KMS-11 (cell line): ENCODE measurements around the gene CCDC17.

Source experiments
- H2AFZ ChIP-seq: fragments of 200-600 bp; sonication (generic); 2 replicates; pipeline ENCODE4 v1.6.1; 2016; ENCODE audit warnings: antibody characterized with exemption, mixed run types, low read depth
- H3K27ac ChIP-seq: fragments of 200-600 bp; sonication (generic); 2 replicates; pipeline ENCODE4 v1.6.1; 2016; ENCODE audit warnings: mild to moderate bottlenecking, mixed run types
- H3K27me3 ChIP-seq: fragments of 200-600 bp; sonication (generic); 2 replicates; pipeline ENCODE4 v1.6.1; 2017; ENCODE audit warnings: mild to moderate bottlenecking, low read depth, mixed run types, moderate library complexity; ENCODE audit not compliant: insufficient read depth
- H3K36me3 ChIP-seq: fragments of 200-600 bp; sonication (generic); 2 replicates; pipeline ENCODE4 v1.6.1; 2017; ENCODE audit warnings: mild to moderate bottlenecking, mixed run types; ENCODE audit not compliant: insufficient read depth
- H3K4me1 ChIP-seq: fragments of 200-600 bp; sonication (generic); 2 replicates; pipeline ENCODE4 v1.6.1; 2016; ENCODE audit warnings: mild to moderate bottlenecking, low read depth, mixed run types; ENCODE audit not compliant: poor library complexity, severe bottlenecking
- H3K4me2 ChIP-seq: fragments of 200-600 bp; sonication (generic); 2 replicates; pipeline ENCODE4 v1.7.0; 2016; ENCODE audit warnings: mild to moderate bottlenecking, mixed run types
- H3K4me3 ChIP-seq: fragments of 200-600 bp; sonication (generic); IDR thresholded peaks from 2 replicates; pipeline ENCODE4 v1.6.1; 2017; ENCODE audit warnings: low read depth, low read length, mixed read lengths; ENCODE audit not compliant: insufficient read depth
- H3K79me2 ChIP-seq: fragments of 200-600 bp; sonication (generic); 2 replicates; pipeline ENCODE4 v1.6.1; 2016; ENCODE audit warnings: low read depth, mixed run types; ENCODE audit not compliant: insufficient read depth
- H3K9ac ChIP-seq: fragments of 200-600 bp; sonication (generic); 2 replicates; pipeline ENCODE4 v1.6.1; 2016; ENCODE audit warnings: mild to moderate bottlenecking, mixed run types
- H4K20me1 ChIP-seq: fragments of 200-600 bp; sonication (generic); 2 replicates; pipeline ENCODE4 v1.6.1; 2016; ENCODE audit warnings: mild to moderate bottlenecking, mixed run types; ENCODE audit not compliant: insufficient read depth
- TF ChIP-seq, protein P1 (sequence below): fragments of 200-600 bp; sonication (generic); conservative IDR thresholded peaks from 2 replicates; pipeline ENCODE4 v1.6.1; 2017; ENCODE audit warnings: low read depth, mild to moderate bottlenecking, antibody characterized with exemption, low read length, moderate library complexity, mixed read lengths

The CCDC17 gene

DNA sequence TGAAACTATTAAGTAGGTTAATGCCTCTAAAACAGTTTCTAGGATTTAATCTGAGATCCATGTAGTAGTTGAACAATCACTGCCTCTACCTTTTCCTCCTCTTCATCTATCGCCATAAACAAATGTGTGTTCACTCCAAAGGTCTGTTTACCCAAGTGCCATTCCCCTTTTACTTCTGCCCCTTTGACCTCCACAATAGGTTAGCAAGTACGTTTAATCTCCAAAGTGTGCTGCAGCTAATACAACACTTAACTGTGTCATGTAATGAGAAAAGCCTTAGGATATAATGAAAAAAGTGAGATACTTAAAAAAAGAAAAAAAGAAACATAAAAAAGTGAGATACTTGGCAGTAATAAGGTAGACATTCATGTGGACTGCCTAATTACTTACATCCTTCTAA, 34.3 kb upstream of the CCDC17 start:
- Histone ChIP-seq H2AFZ (no peak overlapping the region), H3K27me3 (no peaks in the 10 kb centered on the region), H3K4me1 (no peaks in the 10 kb centered on the region), H3K36me3 (peaks cover 8% of the 10 kb centered on the region; the same call in 1 of the 2 replicates), H3K27ac (no peak overlapping the region), H4K20me1 (no peaks in the 10 kb centered on the region), H3K4me2 (no peak overlapping the region), H3K4me3 (no peak overlapping the region), H3K79me2 (peaks cover 21% of the 10 kb centered on the region; the same call in 1 of the 2 replicates), H3K9ac (no peak overlapping the region)
- TF ChIP-seq, protein P1, sequence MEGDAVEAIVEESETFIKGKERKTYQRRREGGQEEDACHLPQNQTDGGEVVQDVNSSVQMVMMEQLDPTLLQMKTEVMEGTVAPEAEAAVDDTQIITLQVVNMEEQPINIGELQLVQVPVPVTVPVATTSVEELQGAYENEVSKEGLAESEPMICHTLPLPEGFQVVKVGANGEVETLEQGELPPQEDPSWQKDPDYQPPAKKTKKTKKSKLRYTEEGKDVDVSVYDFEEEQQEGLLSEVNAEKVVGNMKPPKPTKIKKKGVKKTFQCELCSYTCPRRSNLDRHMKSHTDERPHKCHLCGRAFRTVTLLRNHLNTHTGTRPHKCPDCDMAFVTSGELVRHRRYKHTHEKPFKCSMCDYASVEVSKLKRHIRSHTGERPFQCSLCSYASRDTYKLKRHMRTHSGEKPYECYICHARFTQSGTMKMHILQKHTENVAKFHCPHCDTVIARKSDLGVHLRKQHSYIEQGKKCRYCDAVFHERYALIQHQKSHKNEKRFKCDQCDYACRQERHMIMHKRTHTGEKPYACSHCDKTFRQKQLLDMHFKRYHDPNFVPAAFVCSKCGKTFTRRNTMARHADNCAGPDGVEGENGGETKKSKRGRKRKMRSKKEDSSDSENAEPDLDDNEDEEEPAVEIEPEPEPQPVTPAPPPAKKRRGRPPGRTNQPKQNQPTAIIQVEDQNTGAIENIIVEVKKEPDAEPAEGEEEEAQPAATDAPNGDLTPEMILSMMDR: no peak

DNA sequence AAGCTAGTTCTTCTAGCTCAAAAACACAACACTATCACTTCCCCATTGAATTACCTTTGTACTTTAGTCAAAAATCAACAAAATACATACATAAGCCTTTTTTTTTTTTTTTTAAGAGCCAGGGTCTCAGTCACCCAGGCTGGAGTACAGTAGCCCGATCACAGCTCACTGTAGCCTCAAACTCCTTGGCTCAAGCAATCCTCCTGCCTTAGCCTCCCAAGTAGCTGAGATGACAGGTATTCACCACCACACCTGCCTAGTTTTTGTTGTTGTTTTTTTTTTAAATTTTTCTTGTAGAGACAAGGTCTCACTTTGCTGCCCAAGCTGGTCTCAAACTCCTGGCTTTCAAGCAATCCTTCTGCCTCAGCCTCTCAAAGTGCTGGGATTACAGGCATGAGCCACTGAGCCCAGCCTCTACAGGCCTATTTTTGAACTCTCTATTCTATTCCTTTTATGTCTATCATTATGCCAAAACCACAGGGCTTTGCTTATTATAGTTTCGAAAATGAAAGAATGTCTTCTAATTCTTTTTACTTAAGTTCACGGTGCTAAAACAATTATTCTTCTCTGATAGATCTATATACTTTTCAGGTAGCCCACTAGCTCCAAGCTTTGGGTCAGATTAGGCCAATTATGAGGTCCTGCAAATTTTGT, 32.8 kb upstream of the CCDC17 start:
- no peak overlapping the region for H3K4me3 ChIP-seq
- H3K79me2 ChIP-seq: peaks cover 8% of the 10 kb centered on the region; the same call in 1 of the 2 replicates
- no peaks in the 10 kb centered on the region for H3K27me3 ChIP-seq
- TF ChIP-seq, protein P1: no peak
- H3K9ac ChIP-seq: no peak overlapping the region
- no peak overlapping the region for H2AFZ ChIP-seq
- H4K20me1 ChIP-seq: no peaks in the 10 kb centered on the region
- H3K4me1 ChIP-seq: no peaks in the 10 kb centered on the region
- no peak overlapping the region for H3K4me2 ChIP-seq
- H3K36me3 ChIP-seq: peaks cover 8% of the 10 kb centered on the region; the same call in 1 of the 2 replicates
- H3K27ac ChIP-seq: no peak overlapping the region

DNA sequence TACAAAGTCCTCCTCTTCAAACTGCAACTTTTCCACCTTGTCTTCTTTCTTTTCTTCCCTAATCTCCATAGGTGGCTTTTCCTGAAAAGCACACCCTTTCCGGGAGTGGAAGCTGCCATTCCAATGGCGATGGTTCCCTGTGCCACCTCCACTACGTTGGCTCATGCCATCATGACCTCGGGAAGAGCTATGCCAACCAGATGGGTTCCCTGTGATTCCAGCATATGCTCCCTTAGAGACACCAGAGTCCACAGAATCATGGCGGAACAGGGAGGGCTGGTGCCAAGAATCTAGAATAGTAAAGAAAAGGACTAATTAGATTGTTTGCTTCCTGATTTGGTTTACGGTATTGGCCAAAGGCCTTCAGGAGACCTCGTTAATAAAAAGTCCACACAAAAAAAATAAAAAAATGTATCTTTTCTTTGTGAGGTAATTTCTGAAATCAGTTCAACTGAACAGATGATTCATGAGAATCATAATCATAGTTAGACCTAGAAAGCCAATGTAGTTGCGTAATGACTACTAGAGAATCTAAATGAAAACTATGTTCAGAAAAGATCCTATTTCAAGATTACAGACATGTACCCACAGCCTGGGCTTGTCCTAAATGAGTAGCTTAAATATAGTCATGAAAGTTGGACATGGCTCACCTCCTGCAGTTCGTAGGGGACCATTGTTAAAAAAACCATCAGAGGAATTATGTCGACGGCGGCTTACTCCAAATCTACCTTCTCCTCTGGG, 30.9 kb upstream of the CCDC17 start:
- H3K4me2 ChIP-seq: no peak overlapping the region
- no peaks in the 10 kb centered on the region for H4K20me1 ChIP-seq
- 0 out of 2 replicates have a peak, but pooled peaks cover 8% of the 10 kb centered on the region for H3K79me2 ChIP-seq
- TF ChIP-seq, protein P1: no peak
- H3K4me3 ChIP-seq: no peak overlapping the region
- H3K9ac ChIP-seq: no peak overlapping the region
- H2AFZ ChIP-seq: no peak overlapping the region
- no peaks in the 10 kb centered on the region for H3K27me3 ChIP-seq
- H3K27ac ChIP-seq: no peak overlapping the region
- peaks cover 13% of the 10 kb centered on the region for H3K36me3 ChIP-seq
- H3K4me1 ChIP-seq: no peaks in the 10 kb centered on the region

DNA sequence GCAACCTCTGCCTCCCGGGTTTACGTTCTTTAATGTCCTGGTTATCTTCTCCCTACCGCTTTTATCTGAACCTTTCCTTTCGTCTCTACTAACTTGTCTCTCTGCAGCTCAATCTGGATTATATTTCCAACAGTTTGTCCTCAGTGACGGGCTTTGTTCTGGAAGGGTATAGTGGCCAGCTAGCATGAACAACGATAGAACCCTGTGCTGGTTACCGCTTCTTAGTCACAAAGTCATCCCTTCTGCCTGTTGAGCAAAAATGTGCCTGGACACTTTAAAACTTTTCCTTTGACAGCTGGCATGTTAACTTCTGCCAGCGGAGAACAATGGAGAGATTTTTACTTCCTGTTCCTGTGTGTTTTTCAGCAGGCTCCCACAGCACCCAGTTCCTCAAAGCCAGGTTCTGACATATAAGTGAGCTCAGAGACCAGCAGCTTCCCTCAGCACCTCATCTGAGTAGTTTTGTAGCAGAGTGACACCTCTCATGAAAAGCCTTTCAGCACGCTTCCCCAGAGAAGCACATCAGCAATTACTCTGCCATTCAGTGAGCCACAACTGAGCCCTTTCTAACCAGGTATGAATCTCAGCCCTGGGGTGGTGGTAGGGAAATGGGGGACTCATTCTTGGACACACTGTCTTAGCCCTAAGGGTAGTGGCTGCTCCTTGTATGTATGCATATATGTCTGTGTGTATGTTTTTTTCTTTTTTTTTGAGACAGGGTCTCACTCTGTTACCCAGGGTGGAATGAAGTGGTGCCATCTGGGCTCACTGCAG, 23.6 kb upstream of the CCDC17 start:
- Histone ChIP-seq H4K20me1 (no peaks in the 10 kb centered on the region), H2AFZ (no peak overlapping the region), H3K9ac (no peak overlapping the region), H3K27ac (no peak overlapping the region), H3K4me2 (no peak overlapping the region), H3K4me3 (no peak overlapping the region), H3K79me2 (no peaks in the 10 kb centered on the region; the same call in 1 of the 2 replicates), H3K4me1 (peaks cover 14% of the 10 kb centered on the region), H3K36me3 (peaks cover 5% of the 10 kb centered on the region), H3K27me3 (no peaks in the 10 kb centered on the region)
- TF ChIP-seq, protein P1: no peak
